GM19452 (cell line): ENCODE data around the gene LAMC1.
A peak's percentile ranks its signal among the peaks of the same experiment; 100 is the strongest.

Experiments used
- ATAC-seq: cut with Tn5 transposase; IDR thresholded peaks from one replicate; pipeline ENCODE4 v1.9.1; 2021; ENCODE audit not compliant: unreplicated experiment

LAMC1 gene

GRCh38 chr1:183023146-183023600 lies at the start of gene LAMC1:
TSS of gene LAMC1 (plus strand) at chr1:183023420. CDS start at chr1:183023717, 297 bp downstream.
- peak; percentile 21 for ATAC-seq

GRCh38 chr1:182974506-182975191 lies 48.6 kb upstream of the LAMC1 start:
- ATAC-seq = no peak

- no peak for ATAC-seq
Observed at GRCh38 chr1:182977480-182977879, 45.7 kb upstream of the LAMC1 start.

DNA sequence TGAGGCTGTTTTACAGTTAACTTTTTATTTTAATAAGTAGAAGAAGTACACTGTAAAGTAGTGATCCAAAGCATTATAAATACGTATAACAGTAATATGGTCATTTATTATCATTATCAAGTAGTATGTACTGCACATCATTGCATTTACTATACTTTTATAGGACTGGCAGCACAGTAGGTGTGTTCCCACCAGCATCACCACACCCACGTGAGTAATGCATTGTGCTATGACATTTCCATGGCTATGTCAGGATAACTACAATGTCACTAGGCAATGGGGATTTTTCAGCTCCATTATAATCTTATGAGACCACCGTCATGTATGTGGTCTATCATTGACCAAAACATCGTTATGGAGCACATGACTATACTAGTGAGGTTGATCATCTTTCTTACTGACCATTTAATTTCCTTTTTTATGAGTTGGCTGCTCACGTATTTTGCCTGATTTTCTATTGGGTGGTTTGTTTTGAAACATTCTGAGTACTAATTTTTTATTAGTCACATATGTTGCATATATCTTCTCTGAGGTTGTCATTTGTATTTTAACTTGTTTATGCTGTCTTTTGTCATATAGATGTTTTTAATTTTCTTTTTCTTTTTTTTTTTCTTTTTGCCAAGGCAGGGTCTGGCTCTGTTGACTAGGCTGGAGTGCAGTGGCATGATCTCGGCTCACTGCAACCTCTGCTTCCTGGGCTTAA lies 44.9 kb upstream of the LAMC1 start:
- ATAC-seq = no peak

- ATAC-seq = no peak
Observed at GRCh38 chr1:182984138-182984537, 39.1 kb upstream of the LAMC1 start.

GRCh38 chr1:182984621-182985020 lies 38.6 kb upstream of the LAMC1 start:
- no peak for ATAC-seq

GRCh38 chr1:182985876-182986275 lies 37.3 kb upstream of the LAMC1 start:
- no peak for ATAC-seq

DNA sequence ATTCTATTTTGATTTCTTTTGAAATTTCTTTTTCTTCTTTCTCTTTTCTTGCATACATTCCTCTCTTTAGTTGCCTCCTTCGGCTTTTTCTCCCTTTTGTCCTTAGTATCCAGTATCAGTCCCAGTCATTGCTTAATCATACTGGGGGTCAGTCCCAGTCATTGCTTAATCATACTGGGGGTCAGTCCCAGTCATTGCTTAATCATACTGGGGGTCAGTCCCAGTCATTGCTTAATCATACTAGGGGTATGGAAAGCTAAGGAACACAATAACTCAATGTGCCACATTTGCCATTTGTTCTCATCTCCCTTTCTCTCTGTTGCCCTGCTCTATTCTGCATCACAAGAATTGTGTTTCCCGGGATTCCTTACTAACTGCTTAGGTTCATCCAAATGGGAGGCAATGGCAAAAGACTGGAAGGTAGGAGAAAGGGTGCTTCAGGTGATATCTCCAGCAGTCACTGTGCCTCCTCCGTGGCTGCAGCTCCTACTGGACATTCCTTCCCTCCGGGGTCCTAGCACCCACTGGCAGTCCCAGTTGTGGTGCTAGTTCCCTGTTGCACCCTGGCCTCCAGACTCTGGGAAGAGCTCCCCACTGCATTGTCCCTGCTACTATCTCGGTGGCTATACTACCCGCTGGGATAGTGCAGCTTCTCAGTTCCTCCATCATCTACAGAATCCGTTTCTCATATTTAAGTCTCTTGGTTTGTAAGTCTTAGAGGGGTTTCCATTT lies 32.6 kb upstream of the LAMC1 start:
- no peak for ATAC-seq

GRCh38 chr1:182993746-182994145 lies 29.5 kb upstream of the LAMC1 start:
- no peak for ATAC-seq

GRCh38 chr1:182995894-182996293 lies 27.3 kb upstream of the LAMC1 start:
- no peak for ATAC-seq

DNA sequence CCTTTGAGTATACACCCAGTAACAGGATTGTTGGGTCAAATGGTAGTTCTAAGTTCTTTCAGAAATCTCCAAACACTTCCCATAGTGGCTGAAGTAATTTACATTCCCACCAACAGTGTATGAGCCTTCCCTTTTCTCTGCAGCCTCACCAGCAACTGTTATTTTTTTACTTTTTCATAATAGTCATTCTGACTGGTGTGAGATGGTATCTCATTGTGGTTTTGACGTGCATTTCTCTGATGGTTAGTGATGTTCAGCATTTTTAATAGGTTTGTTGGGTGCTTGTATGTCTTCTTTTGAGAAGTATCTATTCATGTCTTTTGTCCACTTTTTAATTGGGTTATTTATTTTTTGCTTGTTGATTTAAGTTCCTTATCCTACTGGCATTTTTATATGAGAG lies 26.4 kb upstream of the LAMC1 start:
- ATAC-seq = no peak

GRCh38 chr1:182998482-182998881 lies 24.7 kb upstream of the LAMC1 start:
- no peak for ATAC-seq

- no peak for ATAC-seq
Observed at GRCh38 chr1:183000167-183000962, 22.9 kb upstream of the LAMC1 start.

- no peak for ATAC-seq
Observed at GRCh38 chr1:183002267-183002666, 21.0 kb upstream of the LAMC1 start.

DNA sequence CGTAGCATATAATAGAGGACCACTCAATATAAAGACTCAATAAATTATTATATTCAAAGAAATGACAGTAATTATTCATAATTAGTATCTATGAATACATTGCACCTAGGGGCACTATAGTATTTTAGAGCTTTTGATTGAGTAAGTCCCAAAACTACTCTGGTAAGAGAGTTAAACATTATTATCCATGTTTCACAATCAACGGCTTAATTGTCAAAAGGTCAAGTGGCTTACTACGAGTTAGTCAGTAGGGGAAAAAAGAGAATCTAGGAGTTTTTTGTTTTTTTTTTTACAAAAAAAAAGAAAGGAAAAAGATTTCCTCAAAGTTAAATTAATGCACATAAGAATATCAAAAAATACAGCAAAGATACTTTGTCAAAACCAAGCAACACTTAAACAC lies 20.4 kb upstream of the LAMC1 start:
- ATAC-seq = no peak

GRCh38 chr1:183003203-183003602 lies 20.0 kb upstream of the LAMC1 start:
- no peak for ATAC-seq

DNA sequence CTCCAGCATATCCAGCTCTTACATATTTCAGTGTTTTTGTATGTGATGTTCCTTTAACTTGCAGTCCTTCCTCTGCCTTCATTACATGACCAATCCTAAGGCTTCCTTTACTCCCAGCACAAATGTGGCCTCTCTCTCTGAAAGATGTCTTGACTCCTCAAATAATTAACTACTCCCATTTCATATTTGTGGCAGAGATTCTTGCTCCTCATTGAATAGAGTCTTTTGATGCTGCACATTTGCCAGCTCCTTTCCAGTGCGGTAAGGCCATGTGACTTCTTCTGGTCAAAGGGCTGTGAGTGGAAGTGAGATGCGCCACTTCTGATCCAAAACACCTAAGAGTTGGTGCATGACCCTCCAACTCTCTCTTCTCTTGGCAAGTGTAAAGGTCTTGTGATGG lies 19.1 kb upstream of the LAMC1 start:
- ATAC-seq = no peak

GRCh38 chr1:183011859-183012258 lies 11.4 kb upstream of the LAMC1 start:
- ATAC-seq = no peak

DNA sequence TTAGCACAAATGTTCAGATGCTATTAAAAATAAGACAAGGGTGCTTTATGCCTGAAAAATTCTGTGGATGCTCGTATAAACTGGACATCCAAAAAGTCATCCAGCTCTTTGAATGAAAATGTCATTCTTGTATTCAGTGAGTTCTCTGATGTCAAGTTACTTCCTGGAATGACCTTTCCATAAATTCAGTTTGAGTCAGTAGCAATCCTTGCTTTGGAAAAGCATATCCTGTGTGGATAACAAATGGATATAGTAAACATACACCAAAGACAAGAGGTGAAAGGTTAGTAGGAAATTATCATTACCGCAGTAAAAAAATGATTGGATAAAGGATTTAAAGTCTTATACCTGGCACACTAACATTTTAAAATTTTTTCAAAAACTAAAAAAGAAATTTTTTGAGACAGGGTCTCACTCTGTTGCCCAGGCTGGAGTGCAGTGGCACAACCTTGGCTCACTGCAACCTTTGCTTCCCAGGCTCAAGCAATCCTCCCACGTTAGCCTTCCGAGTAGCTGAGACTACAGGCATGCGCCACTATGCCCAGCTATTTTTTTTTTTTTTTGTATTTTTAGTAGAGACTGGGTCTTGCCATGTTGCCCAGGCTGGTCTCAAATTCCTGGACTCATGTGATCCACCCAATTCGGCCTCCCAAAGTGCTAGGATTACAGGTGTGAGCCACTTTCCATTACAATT lies 10.8 kb upstream of the LAMC1 start:
- ATAC-seq = no peak

GRCh38 chr1:183019139-183019740 lies 4.0 kb upstream of the LAMC1 start:
- no peak for ATAC-seq
